Activated CD4-positive, alpha-beta T cell treated with anti-CD3 and anti-CD28 coated beads, Interleukin-2, amount 10 ng/mL, durations not matched to agents 24 days and 14 days (primary cell): Measurements from ENCODE around the gene C19orf85. TPM values are rescaled to one million over a fixed set of nuclear protein-coding genes. Genes with fewer than 3 reads are reported as not detected.

Source experiments
- DNase-seq: peaks from one replicate; pipeline ENCODE4 v3.0.0; 2022
- H3K27ac Mint-ChIP-seq: one replicate; pipeline ENCODE4 v1.8.0; 2022; ENCODE audit warnings: mild to moderate bottlenecking, mixed read lengths
- H3K27me3 Mint-ChIP-seq: one replicate; pipeline ENCODE4 v1.8.0; 2022; ENCODE audit warnings: mixed read lengths
- H3K36me3 Mint-ChIP-seq: one replicate; pipeline ENCODE4 v1.8.0; 2022; ENCODE audit warnings: low read depth, mild to moderate bottlenecking, mixed read lengths
- H3K4me1 Mint-ChIP-seq: one replicate; pipeline ENCODE4 v1.8.0; 2021; ENCODE audit warnings: mixed read lengths
- H3K4me3 Mint-ChIP-seq: one replicate; pipeline ENCODE4 v1.8.0; 2022; ENCODE audit warnings: mild to moderate bottlenecking, moderate library complexity, mixed read lengths
- H3K9me3 Mint-ChIP-seq: one replicate; pipeline ENCODE4 v1.8.0; 2021; ENCODE audit warnings: mixed read lengths
- intact Hi-C: fragments of 100-400 bp; cut with micrococcal nuclease; formaldehyde crosslinking; loops from one replicate; pipeline ENCODE4 v1.15.1; 2023
- total RNA-seq: library from RNA; stranded (reverse); gene quantifications from 2 replicates; pipeline ENCODE4 v1.2.3, GENCODE V29; 2022

Gene C19orf85
- total RNA-seq, 1 donor from 2014 or later, result not detected

GRCh38 chr19:55493645-55494171 is 29.2 kb upstream of the C19orf85 start:
- Mint-ChIP-seq H3K27me3 (peaks cover 3% of the 10 kb centered on the region), H3K4me1 (peaks cover 3% of the 10 kb centered on the region), H3K9me3 (no peaks in the 10 kb centered on the region), H3K36me3 (no peaks in the 10 kb centered on the region), H3K27ac (no peak overlapping the region), H3K4me3 (no peak overlapping the region)
- intact Hi-C loops, result no loop called here
- DNase-seq, result no peak

GRCh38 chr19:55493052-55493644 is 28.6 kb upstream of the C19orf85 start:
- H3K9me3 Mint-ChIP-seq, result no peaks in the 10 kb centered on the region
- H3K4me3 Mint-ChIP-seq, result no peak overlapping the region
- peaks cover 3% of the 10 kb centered on the region for H3K4me1 Mint-ChIP-seq
- DNase-seq, result no peak
- H3K27me3 Mint-ChIP-seq, result peaks cover 3% of the 10 kb centered on the region
- H3K27ac Mint-ChIP-seq, result no peak overlapping the region
- H3K36me3 Mint-ChIP-seq, result no peaks in the 10 kb centered on the region
- intact Hi-C loops, result no loop called here

- intact Hi-C loops, result no loop called here
- H3K4me1 Mint-ChIP-seq, result peaks cover 5% of the 10 kb centered on the region
- H3K4me3 Mint-ChIP-seq, result no peak overlapping the region
- DNase-seq, result no peak
- no peak overlapping the region for H3K27ac Mint-ChIP-seq
- no peaks in the 10 kb centered on the region for H3K36me3 Mint-ChIP-seq
- H3K9me3 Mint-ChIP-seq, result no peaks in the 10 kb centered on the region
- peaks cover 3% of the 10 kb centered on the region for H3K27me3 Mint-ChIP-seq
Observed at GRCh38 chr19:55492362-55492944, 27.9 kb upstream of the C19orf85 start.

- Mint-ChIP-seq H3K27ac (no peak overlapping the region), H3K9me3 (no peaks in the 10 kb centered on the region), H3K4me3 (no peak overlapping the region), H3K27me3 (peaks cover 3% of the 10 kb centered on the region), H3K4me1 (peaks cover 7% of the 10 kb centered on the region), H3K36me3 (no peaks in the 10 kb centered on the region)
- intact Hi-C loops, result no loop called here
- DNase-seq, result no peak
Observed at GRCh38 chr19:55491546-55492360, 27.2 kb upstream of the C19orf85 start.

GRCh38 chr19:55490478-55491432 is 26.2 kb upstream of the C19orf85 start:
- H3K36me3 Mint-ChIP-seq, result peaks cover 3% of the 10 kb centered on the region
- H3K9me3 Mint-ChIP-seq, result no peaks in the 10 kb centered on the region
- H3K27me3 Mint-ChIP-seq, result peaks cover 3% of the 10 kb centered on the region
- H3K27ac Mint-ChIP-seq, result no peak overlapping the region
- H3K4me3 Mint-ChIP-seq, result no peak overlapping the region
- intact Hi-C loops, result no loop called here
- no peak for DNase-seq
- H3K4me1 Mint-ChIP-seq, result peaks cover 11% of the 10 kb centered on the region

- Mint-ChIP-seq H3K27me3 (peaks cover 3% of the 10 kb centered on the region), H3K4me1 (peaks cover 11% of the 10 kb centered on the region), H3K4me3 (no peak overlapping the region), H3K36me3 (peaks cover 3% of the 10 kb centered on the region), H3K9me3 (no peaks in the 10 kb centered on the region), H3K27ac (no peak overlapping the region)
- intact Hi-C loops, result no loop called here
- DNase-seq, result no peak
Observed at GRCh38 chr19:55489711-55490477, 25.3 kb upstream of the C19orf85 start.

- DNase-seq, result no peak
- no peaks in the 10 kb centered on the region for H3K9me3 Mint-ChIP-seq
- intact Hi-C loops, result no loop called here
- H3K4me1 Mint-ChIP-seq, result peaks cover 8% of the 10 kb centered on the region
- H3K36me3 Mint-ChIP-seq, result peaks cover 3% of the 10 kb centered on the region
- H3K27ac Mint-ChIP-seq, result no peak overlapping the region
- peaks cover 3% of the 10 kb centered on the region for H3K27me3 Mint-ChIP-seq
- H3K4me3 Mint-ChIP-seq, result no peak overlapping the region
Observed at GRCh38 chr19:55488986-55489710, 24.6 kb upstream of the C19orf85 start.

GRCh38 chr19:55487924-55488687 is 23.6 kb upstream of the C19orf85 start, which contains the start of gene SSC5D:
TSS of gene SSC5D (plus strand) at chr19:55488436. CDS start at chr19:55488590, 154 bp downstream.
- intact Hi-C loops, result no loop called here
- peaks cover 3% of the 10 kb centered on the region for H3K27me3 Mint-ChIP-seq
- no peak for DNase-seq
- H3K27ac Mint-ChIP-seq, result peak within 1 kb of the TSS; percentile 74
- H3K36me3 Mint-ChIP-seq, result peaks cover 3% of the 10 kb centered on the region
- H3K4me3 Mint-ChIP-seq, result peak within 1 kb of the TSS; percentile 24
- H3K9me3 Mint-ChIP-seq, result no peaks in the 10 kb centered on the region
- H3K4me1 Mint-ChIP-seq, result peaks cover 8% of the 10 kb centered on the region

- peak overlapping the region; percentile 24 for H3K4me3 Mint-ChIP-seq
- peaks cover 3% of the 10 kb centered on the region for H3K27me3 Mint-ChIP-seq
- no peaks in the 10 kb centered on the region for H3K9me3 Mint-ChIP-seq
- H3K36me3 Mint-ChIP-seq, result peaks cover 3% of the 10 kb centered on the region
- H3K4me1 Mint-ChIP-seq, result peaks cover 8% of the 10 kb centered on the region
- intact Hi-C loops, result no loop called here
- no peak for DNase-seq
- peak overlapping the region; percentile 74 for H3K27ac Mint-ChIP-seq
Observed at GRCh38 chr19:55486971-55487923, 22.7 kb upstream of the C19orf85 start.

GRCh38 chr19:55486043-55486970 is 21.8 kb upstream of the C19orf85 start:
- Mint-ChIP-seq H3K9me3 (no peaks in the 10 kb centered on the region), H3K27ac (peak overlapping the region; percentile 79), H3K36me3 (peaks cover 3% of the 10 kb centered on the region), H3K27me3 (no peaks in the 10 kb centered on the region), H3K4me1 (peaks cover 8% of the 10 kb centered on the region), H3K4me3 (peak overlapping the region; percentile 82)
- no peak for DNase-seq
- intact Hi-C loops, result no loop called here
